Progenitor cell of endocrine pancreas (in vitro differentiated cells): ENCODE data around the gene ERICH2. TPM values are rescaled to one million over a fixed set of nuclear protein-coding genes. Genes with fewer than 3 reads are reported as not detected.

ENCODE experiments used
- DNase-seq: peaks from one replicate; pipeline ENCODE4 v3.0.0; 2021; ENCODE audit warnings: low spot score; ENCODE audit not compliant: unreplicated experiment
- H3K27ac Mint-ChIP-seq: 2 replicates; pipeline ENCODE4 v1.8.0; 2021; ENCODE audit warnings: mild to moderate bottlenecking, moderate library complexity, mixed read lengths
- H3K27me3 Mint-ChIP-seq: 2 replicates; pipeline ENCODE4 v1.8.0; 2021; ENCODE audit warnings: mixed read lengths
- H3K36me3 Mint-ChIP-seq: 2 replicates; pipeline ENCODE4 v1.8.0; 2022; ENCODE audit warnings: mixed read lengths; ENCODE audit not compliant: insufficient read depth
- H3K4me1 Mint-ChIP-seq: 2 replicates; pipeline ENCODE4 v1.8.0; 2021; ENCODE audit warnings: low read depth, mixed read lengths
- H3K4me3 Mint-ChIP-seq: 2 replicates; pipeline ENCODE4 v1.8.0; 2021; ENCODE audit warnings: low read depth, mild to moderate bottlenecking, moderate library complexity, mixed read lengths
- H3K9me3 Mint-ChIP-seq: 2 replicates; pipeline ENCODE4 v1.8.0; 2021; ENCODE audit warnings: low read depth, mixed read lengths
- CTCF ChIP-seq: fragments of 200-600 bp; sonication (generic); IDR thresholded peaks from one replicate; pipeline ENCODE4 v1.5.0; 2021; ENCODE audit warnings: antibody characterized with exemption, mild to moderate bottlenecking; ENCODE audit not compliant: unreplicated experiment
- total RNA-seq: library from RNA; stranded (reverse); gene quantifications from 2 replicates; pipeline ENCODE4 v1.2.1, GENCODE V29; 2021

Gene ERICH2
- total RNA-seq, 1 donor from 2014 or later = 1.1 TPM

- H3K36me3 Mint-ChIP-seq = no peaks in the 10 kb centered on the region
- no peak for TF ChIP-seq CTCF
- H3K4me1 Mint-ChIP-seq = peaks cover 28% of the 10 kb centered on the region
- no peaks in the 10 kb centered on the region for H3K9me3 Mint-ChIP-seq
- DNase-seq = no peak
- no peak overlapping the region for H3K4me3 Mint-ChIP-seq
- peak overlapping the region; percentile 43 for H3K27ac Mint-ChIP-seq
- H3K27me3 Mint-ChIP-seq = no peaks in the 10 kb centered on the region
These were observed 5.3 kb upstream of the ERICH2 start for GRCh38 chr2:170764880-170765261.

GRCh38 chr2:170766693-170767092, 3.5 kb upstream of the ERICH2 start:
- H3K27me3 Mint-ChIP-seq = peaks cover 4% of the 10 kb centered on the region
- no peak for TF ChIP-seq CTCF
- no peak overlapping the region for H3K27ac Mint-ChIP-seq
- H3K4me1 Mint-ChIP-seq = peaks cover 36% of the 10 kb centered on the region
- H3K36me3 Mint-ChIP-seq = no peaks in the 10 kb centered on the region
- no peak for DNase-seq
- H3K9me3 Mint-ChIP-seq = no peaks in the 10 kb centered on the region
- no peak overlapping the region for H3K4me3 Mint-ChIP-seq

- peak overlapping the region; percentile 86 for H3K4me3 Mint-ChIP-seq
- peak overlapping the region; percentile 95 for H3K27ac Mint-ChIP-seq
- DNase-seq = peak; percentile 65
- no peak for TF ChIP-seq CTCF
- peaks cover 8% of the 10 kb centered on the region for H3K27me3 Mint-ChIP-seq
- no peaks in the 10 kb centered on the region for H3K9me3 Mint-ChIP-seq
- H3K4me1 Mint-ChIP-seq = peaks cover 15% of the 10 kb centered on the region
- no peaks in the 10 kb centered on the region for H3K36me3 Mint-ChIP-seq
These were observed 635 bp downstream of the ERICH2 start for GRCh38 chr2:170770606-170771420.

GRCh38 chr2:170771421-170771937, 1.3 kb downstream of the ERICH2 start:
- H3K4me1 Mint-ChIP-seq = peaks cover 14% of the 10 kb centered on the region
- DNase-seq = no peak
- H3K9me3 Mint-ChIP-seq = no peaks in the 10 kb centered on the region
- H3K4me3 Mint-ChIP-seq = peak overlapping the region; percentile 80
- H3K36me3 Mint-ChIP-seq = no peaks in the 10 kb centered on the region
- peak overlapping the region; percentile 65 for H3K27ac Mint-ChIP-seq
- H3K27me3 Mint-ChIP-seq = peaks cover 8% of the 10 kb centered on the region
- TF ChIP-seq CTCF = no peak

- H3K27ac Mint-ChIP-seq = no peak overlapping the region
- no peak for TF ChIP-seq CTCF
- no peaks in the 10 kb centered on the region for H3K36me3 Mint-ChIP-seq
- peak overlapping the region; percentile 80 for H3K4me3 Mint-ChIP-seq
- H3K4me1 Mint-ChIP-seq = peaks cover 10% of the 10 kb centered on the region
- peaks cover 8% of the 10 kb centered on the region for H3K27me3 Mint-ChIP-seq
- no peaks in the 10 kb centered on the region for H3K9me3 Mint-ChIP-seq
- no peak for DNase-seq
These were observed 2.1 kb downstream of the ERICH2 start for GRCh38 chr2:170772295-170772694.
